ENCODE results near the gene COL4A1. TPM values are rescaled to one million over a fixed set of nuclear protein-coding genes. Genes with fewer than 3 reads are reported as not detected.

COL4A1 gene
- total RNA-seq, 2 experiments from 2014 or later = not detected

DNA sequence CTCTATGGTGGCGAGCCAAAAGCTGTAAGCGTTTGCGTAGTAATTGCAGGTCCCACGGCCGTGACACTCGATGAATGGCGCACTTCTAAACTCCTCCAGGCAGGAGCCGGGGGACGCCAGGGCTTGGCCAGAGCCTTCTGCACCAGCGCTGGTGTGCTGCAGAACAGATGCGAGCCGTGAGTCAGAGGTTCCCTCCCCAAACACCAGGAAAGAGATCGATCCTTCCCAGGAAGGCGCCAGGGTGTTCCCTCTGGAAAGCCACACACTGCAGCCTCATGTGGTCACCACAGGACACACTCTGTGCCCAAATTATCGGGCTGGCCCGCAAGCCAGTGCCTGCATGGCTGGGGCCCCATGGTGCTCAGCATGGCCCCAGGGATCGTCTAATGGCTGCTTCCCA is 154.6 kb downstream of the COL4A1 start:
- ATAC-seq (ENCODE audit: low read depth) (no peak), DNase-seq (no peak)
- Mint-ChIP-seq H3K9me3 (no peaks in the 10 kb centered on the region), H3K4me1 (no peaks in the 10 kb centered on the region), H3K36me3 (no peaks in the 10 kb centered on the region), H3K27me3 (peaks cover 2% of the 10 kb centered on the region), H3K27ac (no peak overlapping the region), H3K4me3 (no peak overlapping the region)
- POLR2A ChIA-PET = no interaction called here

DNA sequence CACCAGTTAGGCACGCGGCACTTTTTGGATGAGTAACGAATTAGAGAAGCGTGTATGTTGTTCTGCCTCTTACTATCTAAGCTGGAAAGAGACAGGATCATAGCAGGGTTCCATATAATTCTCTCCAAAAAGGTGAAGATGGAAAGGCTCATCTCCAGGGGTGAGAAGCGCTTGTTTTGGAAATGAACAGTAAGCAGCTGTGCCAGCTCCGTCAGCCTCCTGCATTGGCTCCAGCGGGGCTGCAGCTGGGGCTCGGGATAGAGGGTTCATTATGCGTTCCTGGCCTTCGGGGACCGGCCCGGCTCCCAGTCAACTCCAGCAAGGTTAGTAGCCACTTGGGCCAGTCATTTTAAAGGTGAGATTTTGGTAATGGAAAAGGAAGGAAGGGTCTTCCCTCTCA is 155.5 kb downstream of the COL4A1 start:
- POLR2A ChIA-PET = no interaction called here
- Mint-ChIP-seq H3K27me3 (peaks cover 2% of the 10 kb centered on the region), H3K36me3 (no peaks in the 10 kb centered on the region), H3K4me3 (no peak overlapping the region), H3K4me1 (no peaks in the 10 kb centered on the region), H3K9me3 (no peaks in the 10 kb centered on the region), H3K27ac (no peak overlapping the region)
- ATAC-seq (ENCODE audit: low read depth) (no peak), DNase-seq (no peak)

DNA sequence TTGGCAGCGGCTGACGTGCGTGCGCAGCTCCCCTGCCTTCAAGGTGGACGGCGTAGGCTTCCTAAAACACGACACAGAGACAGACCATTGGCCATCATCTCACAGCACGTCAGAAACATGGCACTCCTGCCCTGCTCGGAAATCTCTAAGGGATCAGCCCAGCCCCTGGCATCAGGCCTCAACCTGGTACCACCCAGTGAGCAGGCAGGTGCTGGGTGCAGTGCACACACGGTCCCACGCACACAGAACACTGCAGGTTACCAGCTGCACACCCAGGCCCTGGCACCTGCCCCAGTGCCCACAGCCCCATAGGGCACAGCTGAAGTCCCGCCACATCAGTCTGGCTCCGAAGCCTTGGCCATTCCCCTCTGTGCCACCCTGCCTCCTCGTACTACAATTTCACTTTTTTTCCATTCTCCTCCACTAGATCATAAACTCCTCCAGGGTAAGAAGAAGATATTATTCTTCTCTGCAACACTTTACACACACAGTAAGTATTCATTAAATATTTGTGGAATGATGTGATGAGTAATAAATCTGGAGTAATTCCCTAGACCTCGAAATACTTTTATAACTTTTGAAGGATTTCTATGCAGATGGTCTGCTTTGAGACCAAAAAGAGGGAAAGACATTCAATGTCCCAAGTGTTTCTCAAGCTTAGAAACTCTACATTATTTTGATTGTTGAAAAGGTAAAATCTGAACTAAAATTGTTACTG is 156.4 kb downstream of the COL4A1 start:
- Mint-ChIP-seq H3K9me3 (no peaks in the 10 kb centered on the region), H3K4me1 (no peaks in the 10 kb centered on the region), H3K27me3 (peaks cover 2% of the 10 kb centered on the region), H3K27ac (no peak overlapping the region), H3K4me3 (no peak overlapping the region), H3K36me3 (no peaks in the 10 kb centered on the region)
- DNase-seq = no peak
- ATAC-seq (ENCODE audit: low read depth) = no peak
- POLR2A ChIA-PET = no interaction called here

DNA sequence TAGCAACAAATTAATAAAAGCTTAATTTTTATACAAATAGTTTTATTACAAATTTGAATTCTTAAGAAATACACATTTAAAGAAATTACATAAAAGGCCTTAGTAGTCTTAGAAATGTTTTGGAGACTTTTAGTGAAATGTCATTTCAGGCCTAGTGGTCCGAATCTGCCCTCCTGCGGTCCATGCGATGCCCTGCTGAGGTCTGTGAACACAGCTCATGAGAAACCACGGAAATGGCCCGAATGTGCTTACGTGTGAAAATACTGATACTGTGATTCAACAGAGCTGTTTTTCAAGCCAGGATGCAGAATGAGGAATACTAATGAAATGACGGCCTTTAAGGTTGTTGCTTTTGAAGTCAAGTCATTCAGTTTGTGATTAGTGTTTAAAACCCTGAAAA is 157.9 kb downstream of the COL4A1 start:
- POLR2A ChIA-PET = interaction anchor here (1.2 kb wide), 1 partner anchor 10 kb away, joined by 3 read pairs; no protein-coding TSS in a partner anchor

DNA sequence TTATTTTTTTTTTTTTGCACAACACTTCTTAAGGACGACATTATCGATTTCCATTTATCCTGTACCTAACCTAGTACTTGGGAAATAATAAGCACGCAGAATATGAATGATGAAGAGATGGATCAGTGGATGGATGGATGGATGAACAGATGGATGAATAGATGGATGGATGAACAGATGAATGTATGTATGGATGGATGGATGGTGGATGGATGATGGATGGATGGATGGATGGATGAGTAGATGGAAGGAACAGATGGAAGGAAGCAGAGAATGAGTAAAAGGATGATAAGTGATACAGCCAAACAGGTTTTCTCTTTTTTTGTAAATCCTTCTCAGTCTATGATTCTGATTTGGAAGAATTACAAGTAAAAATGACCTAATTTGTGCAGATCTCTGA is 166.9 kb downstream of the COL4A1 start:
- DNase-seq = no peak
- POLR2A ChIA-PET = no interaction called here
- Mint-ChIP-seq H3K27ac (no peak overlapping the region), H3K9me3 (peaks cover 3% of the 10 kb centered on the region), H3K4me1 (peaks cover 12% of the 10 kb centered on the region), H3K27me3 (peaks cover 46% of the 10 kb centered on the region), H3K4me3 (no peak overlapping the region), H3K36me3 (no peaks in the 10 kb centered on the region)
- no peak for ATAC-seq (ENCODE audit: low read depth)

More for the DNA sequence above, 157.9 kb downstream of the COL4A1 start:
- Mint-ChIP-seq H3K27ac (no peak overlapping the region), H3K9me3 (no peaks in the 10 kb centered on the region), H3K27me3 (peaks cover 4% of the 10 kb centered on the region), H3K36me3 (no peaks in the 10 kb centered on the region), H3K4me3 (no peak overlapping the region), H3K4me1 (no peaks in the 10 kb centered on the region)
- DNase-seq = no peak
- no peak for ATAC-seq (ENCODE audit: low read depth)

DNA sequence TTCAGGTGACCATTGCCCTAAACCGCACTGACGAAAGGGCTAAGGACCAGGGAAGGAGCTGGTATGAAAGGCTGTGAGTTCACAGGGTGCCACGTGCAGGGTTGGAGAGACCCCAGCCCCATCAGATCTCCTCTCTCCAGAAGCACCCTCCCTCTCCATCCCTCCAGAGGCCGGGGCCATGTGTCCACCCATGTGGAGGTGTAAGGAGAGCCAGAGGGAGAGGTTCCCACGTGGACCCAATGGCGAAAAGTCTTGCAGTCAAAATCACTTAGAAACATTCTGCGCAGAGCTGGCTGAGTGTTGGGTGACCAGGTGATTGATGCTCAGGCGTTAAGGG is 168.3 kb downstream of the COL4A1 start:
- peak overlapping the region; percentile 41 for H3K4me3 Mint-ChIP-seq
- peaks cover 40% of the 10 kb centered on the region for H3K27me3 Mint-ChIP-seq
- ATAC-seq (ENCODE audit: low read depth) (no peak), DNase-seq (no peak)
- POLR2A ChIA-PET = interaction anchor here (1.0 kb wide), 1 partner anchor 10 kb away, joined by 3 read pairs; no protein-coding TSS in a partner anchor
- peaks cover 3% of the 10 kb centered on the region for H3K9me3 Mint-ChIP-seq
- H3K27ac Mint-ChIP-seq = no peak overlapping the region
- H3K4me1 Mint-ChIP-seq = peaks cover 12% of the 10 kb centered on the region
- no peaks in the 10 kb centered on the region for H3K36me3 Mint-ChIP-seq

DNA sequence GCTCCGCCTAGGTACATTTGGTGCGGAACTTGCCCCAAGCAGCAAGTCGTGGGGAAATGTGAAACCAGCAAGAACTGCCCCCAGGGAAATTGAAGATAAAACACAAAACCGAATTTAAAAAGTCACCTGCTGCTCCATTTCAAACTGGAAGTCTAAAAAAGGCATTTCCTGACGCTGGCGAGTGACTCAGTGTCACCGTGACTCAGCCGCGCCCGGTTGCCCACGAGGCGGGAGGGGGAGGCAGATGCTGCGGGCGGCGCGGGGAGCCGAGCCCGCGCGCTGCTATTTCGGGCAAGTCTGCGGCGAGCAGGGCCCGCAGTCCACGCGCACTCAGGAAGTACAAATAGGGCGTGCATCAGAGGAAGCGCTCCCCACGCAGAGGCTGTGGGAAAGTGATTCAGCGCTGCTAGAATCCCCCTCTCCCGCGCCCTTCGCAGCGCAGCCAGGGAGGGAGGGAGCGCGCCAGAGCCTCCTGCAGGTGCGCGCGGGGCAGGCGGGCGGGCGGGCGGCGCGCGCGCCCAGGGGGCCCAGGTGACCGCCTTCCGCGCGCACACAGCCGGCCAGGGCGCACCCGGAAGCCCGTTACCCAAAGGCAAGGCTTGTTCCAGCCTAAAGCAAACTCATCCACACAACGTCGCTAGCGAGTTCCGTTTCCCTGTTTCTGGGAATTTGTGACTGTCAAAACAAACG is 168.8 kb downstream of the COL4A1 start:
- H3K4me3 Mint-ChIP-seq = peak overlapping the region; percentile 86
- POLR2A ChIA-PET = interaction anchor here (1.0 kb wide), 1 partner anchor 11 kb away, joined by 3 read pairs; no protein-coding TSS in a partner anchor
- DNase-seq = peak; percentile 74
- H3K4me1 Mint-ChIP-seq = peaks cover 12% of the 10 kb centered on the region
- ATAC-seq (ENCODE audit: low read depth) = peak; percentile 83
- no peaks in the 10 kb centered on the region for H3K36me3 Mint-ChIP-seq
- peaks cover 3% of the 10 kb centered on the region for H3K9me3 Mint-ChIP-seq
- H3K27ac Mint-ChIP-seq = peak overlapping the region; percentile 70
- H3K27me3 Mint-ChIP-seq = peaks cover 35% of the 10 kb centered on the region

DNA sequence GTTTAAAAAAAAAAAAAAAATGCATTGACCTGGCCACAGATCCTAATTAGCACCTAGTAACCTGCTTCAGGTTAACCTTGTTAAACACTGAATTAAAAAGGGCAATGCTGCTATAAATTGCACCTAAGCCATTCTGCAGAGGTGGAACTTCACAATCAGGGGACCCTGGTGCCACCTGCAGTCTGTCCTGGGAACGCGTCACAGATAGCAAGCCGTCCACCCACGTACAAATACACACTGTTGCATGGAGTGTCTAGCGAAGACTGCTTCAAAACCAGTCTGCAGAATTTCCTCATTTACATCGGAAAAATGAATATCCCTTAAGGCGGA is 169.3 kb downstream of the COL4A1 start:
- POLR2A ChIA-PET = no interaction called here
- Mint-ChIP-seq H3K4me3 (peak overlapping the region; percentile 86), H3K27me3 (peaks cover 31% of the 10 kb centered on the region), H3K36me3 (no peaks in the 10 kb centered on the region), H3K27ac (peak overlapping the region; percentile 70), H3K9me3 (peaks cover 3% of the 10 kb centered on the region), H3K4me1 (peaks cover 12% of the 10 kb centered on the region)
- no peak for DNase-seq
- ATAC-seq (ENCODE audit: low read depth) = peak; percentile 56

DNA sequence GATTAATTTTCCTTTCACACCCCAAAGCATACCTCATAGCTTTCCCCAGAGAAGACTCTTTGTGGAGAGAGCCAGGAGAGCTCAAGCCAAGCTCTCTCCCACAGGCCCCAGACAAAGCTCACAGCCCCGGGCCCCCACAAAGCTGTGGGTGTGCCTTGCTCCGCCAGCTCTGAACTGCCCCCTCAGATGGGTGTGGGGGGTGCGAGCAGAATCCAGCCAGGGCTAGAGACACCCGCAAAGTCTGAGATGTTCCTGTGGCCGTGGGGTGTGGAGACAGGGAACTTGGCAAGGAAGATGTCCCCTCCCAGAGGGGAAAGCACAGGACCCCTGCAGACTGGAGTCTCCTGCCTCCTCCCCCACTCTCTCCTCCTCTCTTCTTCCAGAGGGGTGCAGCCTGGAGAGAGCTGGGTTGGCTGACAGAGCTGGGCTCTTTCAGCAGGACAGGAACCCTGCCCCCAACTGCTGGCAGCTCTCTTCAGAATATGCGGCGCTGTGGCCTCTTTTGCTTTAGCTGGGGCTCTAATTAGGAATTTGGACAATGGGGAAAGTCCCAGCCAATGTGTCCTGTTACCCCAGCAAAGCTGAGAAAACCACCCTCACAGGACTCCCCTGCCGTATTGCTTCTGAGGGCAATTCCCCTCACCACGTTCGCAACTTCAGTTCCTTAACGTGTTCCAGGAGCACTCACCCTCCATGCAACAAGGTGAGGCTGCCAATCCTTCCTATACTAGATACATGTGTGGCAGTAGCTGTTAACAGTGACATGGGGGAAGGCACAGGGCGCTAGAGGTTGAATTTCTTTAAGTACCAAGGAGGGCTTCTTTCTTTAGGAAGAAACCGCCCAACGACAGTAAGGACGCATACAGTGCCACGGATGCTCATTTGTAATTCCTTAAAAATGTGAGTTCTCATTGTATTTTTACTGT is 170.0 kb downstream of the COL4A1 start:
- ATAC-seq (ENCODE audit: low read depth) (no peak), DNase-seq (no peak)
- Mint-ChIP-seq H3K27ac (no peak overlapping the region), H3K4me1 (peaks cover 12% of the 10 kb centered on the region), H3K27me3 (peaks cover 25% of the 10 kb centered on the region), H3K4me3 (peak overlapping the region; percentile 86), H3K36me3 (no peaks in the 10 kb centered on the region), H3K9me3 (no peaks in the 10 kb centered on the region)
- POLR2A ChIA-PET = no interaction called here

DNA sequence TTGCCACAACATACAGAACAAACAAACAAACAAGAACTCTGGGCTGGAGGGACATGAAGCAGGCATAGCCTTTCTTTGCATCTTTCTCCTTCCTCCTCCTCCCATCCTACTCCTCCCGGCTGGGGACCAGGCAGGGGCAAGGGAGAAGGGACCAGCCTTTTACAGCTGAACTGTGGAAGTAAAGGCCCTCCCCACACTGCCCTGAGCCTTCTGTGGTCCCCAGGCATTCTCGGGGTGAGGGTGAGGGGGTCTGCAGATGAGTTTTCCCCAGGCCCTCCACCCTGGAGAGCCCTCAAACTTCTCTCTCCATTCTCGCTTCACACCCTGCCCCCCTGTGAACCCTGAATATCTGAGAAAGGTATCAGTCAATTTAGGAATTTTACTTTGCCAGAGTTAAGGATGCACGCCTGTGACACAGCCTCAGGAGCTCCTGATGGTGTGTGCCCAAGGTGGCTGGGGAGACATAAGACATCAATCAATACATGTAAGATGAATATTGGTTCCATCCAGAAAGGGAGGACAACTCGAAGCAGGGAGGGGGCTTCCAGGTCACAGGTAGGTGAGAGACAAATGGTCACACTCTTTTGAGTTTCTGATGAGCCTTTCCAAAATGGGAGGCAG is 170.9 kb downstream of the COL4A1 start:
- no peak for DNase-seq
- ATAC-seq (ENCODE audit: low read depth) = no peak
- H3K36me3 Mint-ChIP-seq = no peaks in the 10 kb centered on the region
- H3K4me1 Mint-ChIP-seq = peaks cover 12% of the 10 kb centered on the region
- H3K27me3 Mint-ChIP-seq = peaks cover 24% of the 10 kb centered on the region
- H3K4me3 Mint-ChIP-seq = no peak overlapping the region
- POLR2A ChIA-PET = no interaction called here
- no peaks in the 10 kb centered on the region for H3K9me3 Mint-ChIP-seq
- H3K27ac Mint-ChIP-seq = no peak overlapping the region

DNA sequence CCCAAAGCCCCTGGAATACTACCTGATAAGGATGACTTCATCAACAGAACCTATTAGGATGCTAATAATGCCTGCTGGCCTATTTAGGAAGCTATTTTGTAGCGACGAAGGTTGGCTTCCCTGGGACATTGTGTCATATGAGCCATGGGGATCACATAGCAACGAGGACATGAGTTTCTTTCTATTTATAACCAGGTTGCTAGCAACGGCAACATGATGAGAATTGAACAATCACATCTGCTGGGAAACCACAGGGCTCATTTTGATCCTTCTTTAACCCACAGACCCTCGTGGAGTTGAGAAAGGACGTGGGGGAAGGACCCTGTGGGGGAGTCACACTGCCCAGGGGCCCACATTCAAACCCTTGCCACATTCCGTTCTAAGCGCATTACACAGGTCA is 172.2 kb downstream of the COL4A1 start:
- Mint-ChIP-seq H3K36me3 (no peaks in the 10 kb centered on the region), H3K4me3 (no peak overlapping the region), H3K27ac (no peak overlapping the region), H3K27me3 (peaks cover 20% of the 10 kb centered on the region), H3K4me1 (peaks cover 12% of the 10 kb centered on the region), H3K9me3 (no peaks in the 10 kb centered on the region)
- DNase-seq (no peak), ATAC-seq (ENCODE audit: low read depth) (no peak)
- POLR2A ChIA-PET = no interaction called here

DNA sequence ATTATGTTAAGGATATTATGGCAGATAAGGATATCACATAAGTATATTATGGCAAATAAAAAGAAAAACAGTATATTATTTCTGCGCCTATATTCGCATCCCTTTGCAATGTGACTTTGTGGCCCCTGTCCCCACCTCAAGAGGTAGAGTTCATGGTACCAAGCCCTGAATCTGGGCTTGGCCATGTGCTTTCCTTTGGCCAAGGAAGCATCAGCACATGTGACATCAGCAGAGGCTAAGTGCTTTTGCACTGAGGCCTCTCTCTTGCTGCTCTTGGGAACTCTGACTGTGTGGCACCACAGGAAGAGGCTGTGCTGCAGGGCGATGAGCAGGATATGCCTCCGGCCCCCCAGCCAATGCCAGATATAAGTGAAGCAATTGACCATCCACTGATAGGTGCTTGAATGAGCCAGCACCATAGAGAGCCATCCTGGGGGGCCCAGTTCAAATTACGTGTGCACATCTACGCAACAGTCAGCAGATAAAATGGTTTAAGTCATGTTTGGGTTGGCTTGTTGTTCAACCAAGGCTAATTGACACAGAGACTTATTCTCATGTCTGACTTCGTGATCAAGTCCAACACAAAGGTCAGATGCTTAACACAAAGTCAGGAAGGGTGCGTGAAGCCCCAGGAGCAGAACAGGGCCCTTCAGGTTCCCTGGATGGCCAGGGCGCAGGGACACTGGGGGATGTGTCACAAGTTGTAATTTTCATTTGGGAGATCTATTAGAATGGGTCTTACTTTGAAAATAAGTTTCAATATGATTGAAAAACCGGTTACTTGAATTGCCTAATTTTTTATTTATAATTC is 173.3 kb downstream of the COL4A1 start:
- Mint-ChIP-seq H3K36me3 (no peaks in the 10 kb centered on the region), H3K27me3 (peaks cover 12% of the 10 kb centered on the region), H3K4me3 (no peak overlapping the region), H3K27ac (no peak overlapping the region), H3K4me1 (peaks cover 9% of the 10 kb centered on the region), H3K9me3 (no peaks in the 10 kb centered on the region)
- POLR2A ChIA-PET = no interaction called here
- DNase-seq (no peak), ATAC-seq (ENCODE audit: low read depth) (no peak)
